Activated CD8-positive, alpha-beta memory T cell treated with anti-CD3 and anti-CD28 coated beads, Interleukin-2, amount 50 U/mL, for 48 hours (primary cell): Measurements from ENCODE around the gene GJD4.

ENCODE experiments used
- DNase-seq: peaks from one replicate; pipeline ENCODE4 v3.0.0-alpha.2; 2020

The GJD4 gene

DNA sequence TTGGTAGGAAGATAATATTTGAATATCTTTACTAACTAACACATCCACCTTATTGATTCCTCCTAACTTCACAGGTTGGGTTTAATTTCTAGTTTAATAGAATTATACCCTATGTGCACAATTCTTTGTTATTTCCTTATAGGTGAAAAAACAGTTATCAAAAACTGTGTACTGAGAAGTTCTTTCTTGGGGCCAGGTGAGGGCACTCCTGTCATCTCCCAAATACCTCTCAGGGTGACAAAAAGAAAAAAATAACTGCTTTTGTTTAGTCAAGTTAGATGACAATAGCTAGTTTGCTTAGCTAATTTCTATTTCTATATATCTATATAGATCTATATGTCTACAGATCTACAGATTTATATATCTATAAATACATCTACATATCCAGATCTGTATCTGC is 26.9 kb downstream of the GJD4 start:
- DNase-seq = no peak

DNA sequence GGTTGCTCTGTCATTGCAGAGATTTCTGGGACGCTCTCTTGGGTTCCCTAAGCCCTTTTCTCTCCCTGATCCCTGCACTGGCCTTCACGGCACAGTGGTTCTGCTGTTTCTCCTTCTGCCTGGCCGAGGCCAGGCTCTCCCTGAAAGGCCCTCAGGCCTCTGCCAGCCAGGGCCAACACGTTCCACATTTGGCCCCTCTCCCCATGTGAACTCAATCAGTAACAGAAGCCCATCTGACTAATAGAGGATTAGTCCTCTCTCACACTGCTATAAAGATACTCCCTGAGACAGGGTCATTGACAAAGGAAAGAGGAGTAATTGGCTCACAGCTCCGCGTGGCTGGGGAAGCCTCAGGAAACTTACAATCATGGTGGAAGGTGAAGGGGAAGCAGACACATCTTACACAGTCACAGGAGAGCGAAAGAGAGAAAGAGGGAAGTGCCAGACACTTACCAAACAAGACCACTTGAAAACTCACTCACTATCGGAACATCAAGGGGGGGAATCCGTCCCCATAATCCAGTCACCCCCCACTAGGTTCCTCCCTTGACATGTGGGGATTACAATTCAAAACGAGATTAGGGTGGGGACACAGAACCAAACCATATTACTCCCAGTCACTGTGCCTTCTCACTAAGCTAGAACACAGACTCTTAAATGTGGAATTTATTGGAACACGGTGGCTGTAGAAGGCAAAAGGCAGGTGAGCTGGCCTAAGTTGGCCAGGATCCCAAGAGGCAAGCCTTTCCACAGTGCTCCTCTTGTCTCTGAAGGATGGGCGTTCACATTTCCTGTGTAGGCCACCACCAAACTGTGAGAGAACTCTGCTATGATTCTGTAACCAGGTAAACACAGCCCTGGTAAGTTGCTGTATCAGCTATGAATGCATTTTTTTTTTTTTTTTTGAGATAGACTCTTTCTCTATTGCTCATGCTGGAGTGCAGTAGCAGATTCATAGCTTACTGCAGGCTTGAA is 28.2 kb downstream of the GJD4 start:
- no peak for DNase-seq

- peak; percentile 54 for DNase-seq
Measured at GRCh38 chr10:35635576-35635975, 30.4 kb downstream of the GJD4 start.

DNA sequence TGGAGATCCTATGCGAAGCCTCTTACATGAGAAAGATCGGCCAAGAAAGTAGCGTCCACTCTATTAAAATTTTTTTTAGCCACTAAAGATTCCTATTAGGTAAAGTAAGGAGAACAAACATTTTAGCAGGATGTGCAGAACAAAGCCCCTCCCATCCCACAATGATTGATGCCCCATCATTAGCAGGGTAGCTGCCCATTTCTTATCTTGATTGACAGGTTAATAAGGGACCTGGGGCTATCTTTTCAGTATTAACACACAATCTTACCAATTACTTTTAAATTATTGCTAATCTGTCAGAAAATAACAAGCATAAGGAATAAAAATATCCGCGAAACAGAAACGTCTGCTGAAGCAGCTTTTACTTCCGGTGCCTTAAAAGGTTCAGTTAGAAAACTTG is 31.8 kb downstream of the GJD4 start:
- no peak for DNase-seq

DNA sequence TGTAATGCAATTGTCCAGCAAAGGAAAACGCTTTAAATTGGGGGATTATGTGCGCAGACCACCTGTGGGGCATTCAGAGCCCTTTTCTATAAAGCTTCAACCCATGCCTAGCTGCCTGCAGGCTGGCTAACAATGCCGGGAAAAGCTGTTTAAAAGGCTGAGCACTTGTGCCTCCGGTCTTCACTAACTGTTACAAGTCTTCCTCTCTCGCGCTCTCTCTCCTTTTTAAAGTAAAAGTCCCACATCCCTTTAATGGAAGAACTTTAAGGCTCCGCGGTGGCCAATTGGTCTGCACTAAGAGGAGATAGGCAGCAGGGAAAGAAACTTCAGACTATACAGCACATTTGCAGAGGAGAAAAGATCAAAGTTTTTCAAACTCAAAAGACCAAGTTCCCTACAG is 32.3 kb downstream of the GJD4 start:
- DNase-seq = no peak

DNA sequence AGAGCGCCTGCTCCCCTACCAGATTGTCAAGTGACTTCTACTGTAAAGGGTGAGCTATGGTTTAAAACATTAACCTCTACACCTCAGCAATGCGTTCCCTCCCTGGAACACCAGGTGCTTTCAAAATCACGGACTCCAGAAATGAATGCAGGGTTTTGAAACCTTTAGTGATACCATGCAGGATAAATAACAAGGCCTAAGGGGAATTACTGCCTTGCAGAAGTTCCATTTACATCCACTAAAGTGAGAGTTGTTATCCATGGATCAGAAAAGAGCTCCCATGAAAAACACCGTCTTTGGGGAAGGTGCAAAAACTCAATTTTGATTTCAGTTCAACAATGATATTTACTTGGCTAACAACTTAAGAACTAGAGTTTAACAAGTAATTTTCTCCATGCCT is 33.0 kb downstream of the GJD4 start:
- DNase-seq = no peak

- no peak for DNase-seq
Measured at GRCh38 chr10:35639021-35639727, 34.0 kb downstream of the GJD4 start.

DNA sequence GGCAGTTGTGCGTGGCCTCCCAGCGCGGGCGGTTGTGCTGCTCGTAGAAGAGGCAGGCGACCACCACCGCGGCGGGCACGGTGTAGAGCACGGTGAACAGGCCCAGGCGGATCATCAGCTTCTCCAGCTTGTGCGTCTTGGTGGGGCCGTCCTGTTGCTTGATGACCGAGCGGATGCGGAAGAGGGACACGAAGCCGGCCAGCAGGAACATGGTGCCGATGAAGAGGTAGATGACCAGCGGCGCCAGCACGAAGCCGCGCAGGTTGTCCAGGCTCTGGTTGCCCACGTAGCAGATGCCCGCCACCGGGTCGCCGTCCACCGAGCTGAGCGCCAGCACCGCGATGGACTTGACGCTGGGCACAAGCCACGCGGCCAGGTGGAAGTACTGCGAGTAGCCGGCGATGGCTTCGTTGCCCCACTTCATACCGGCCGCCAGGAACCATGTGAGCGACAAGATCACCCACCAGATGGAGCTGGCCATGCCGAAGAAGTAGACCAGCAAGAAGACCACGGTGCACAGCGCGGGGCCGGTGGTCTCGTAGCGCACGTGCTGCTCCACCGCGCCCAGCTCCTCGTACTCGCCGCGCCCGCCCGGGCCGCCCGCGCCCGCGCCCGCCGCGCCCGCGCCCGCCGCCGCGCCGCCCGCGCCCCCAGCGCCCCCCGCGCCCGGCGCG is 34.7 kb downstream of the GJD4 start:
- DNase-seq = peak; percentile 56

DNA sequence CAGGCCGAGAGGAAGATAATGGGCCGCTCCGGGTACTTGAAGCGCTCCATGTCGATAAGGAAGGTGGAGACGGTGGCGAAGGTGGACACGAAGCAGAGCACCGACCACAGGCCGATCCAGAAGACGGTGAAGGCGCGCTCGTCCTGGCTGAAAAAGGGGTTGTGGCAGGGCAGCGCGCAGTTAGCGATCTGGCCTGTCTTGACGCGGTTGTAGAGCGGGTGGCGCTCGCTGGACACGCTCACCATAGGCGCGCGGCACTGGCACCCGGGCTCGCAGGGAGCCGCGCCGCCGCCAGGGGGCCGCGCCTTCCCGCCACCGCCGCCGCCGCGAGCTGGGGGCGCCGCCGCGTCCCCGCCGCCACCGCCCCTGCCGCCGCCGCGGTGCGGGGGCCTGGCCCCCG is 35.3 kb downstream of the GJD4 start:
- DNase-seq = peak; percentile 75

DNA sequence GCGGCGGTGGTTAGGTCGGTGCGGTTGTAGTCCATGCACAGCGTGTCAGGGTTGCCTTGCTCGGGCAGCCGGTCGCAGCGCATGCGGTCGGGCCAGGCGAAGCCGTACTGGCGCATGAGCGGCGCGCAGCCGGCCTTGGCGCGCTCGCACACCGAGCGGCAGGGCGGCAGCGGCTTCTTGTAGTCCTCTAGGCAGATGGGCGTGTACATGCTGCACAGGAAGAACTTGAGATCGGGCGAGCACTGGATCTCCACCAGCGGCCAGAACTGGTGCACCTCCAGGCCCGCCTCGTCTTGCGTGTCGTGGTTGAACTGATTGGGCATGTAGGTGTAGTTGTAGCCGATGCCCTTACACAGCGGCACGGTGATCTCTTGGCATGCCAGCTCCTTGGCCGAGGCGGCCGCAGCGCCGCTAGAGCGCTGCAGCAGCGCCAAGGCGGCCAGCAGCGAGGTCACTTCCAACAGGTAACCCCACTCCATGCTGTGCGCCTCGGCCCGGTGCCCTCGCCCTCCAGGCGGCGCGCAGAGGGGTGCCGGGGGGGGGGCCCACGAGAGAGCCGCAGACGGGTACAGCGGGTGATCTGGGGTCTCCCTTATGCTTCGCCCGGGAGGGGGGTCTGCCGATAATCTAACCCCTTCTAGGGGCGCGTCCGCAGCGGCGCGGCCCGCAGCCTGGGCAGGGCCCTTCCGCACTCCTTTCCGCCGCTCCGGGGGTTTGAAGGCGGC is 36.0 kb downstream of the GJD4 start:
- peak; percentile 76 for DNase-seq

GRCh38 chr10:35641676-35642034 is 36.5 kb downstream of the GJD4 start:
- DNase-seq = peak; percentile 59

DNA sequence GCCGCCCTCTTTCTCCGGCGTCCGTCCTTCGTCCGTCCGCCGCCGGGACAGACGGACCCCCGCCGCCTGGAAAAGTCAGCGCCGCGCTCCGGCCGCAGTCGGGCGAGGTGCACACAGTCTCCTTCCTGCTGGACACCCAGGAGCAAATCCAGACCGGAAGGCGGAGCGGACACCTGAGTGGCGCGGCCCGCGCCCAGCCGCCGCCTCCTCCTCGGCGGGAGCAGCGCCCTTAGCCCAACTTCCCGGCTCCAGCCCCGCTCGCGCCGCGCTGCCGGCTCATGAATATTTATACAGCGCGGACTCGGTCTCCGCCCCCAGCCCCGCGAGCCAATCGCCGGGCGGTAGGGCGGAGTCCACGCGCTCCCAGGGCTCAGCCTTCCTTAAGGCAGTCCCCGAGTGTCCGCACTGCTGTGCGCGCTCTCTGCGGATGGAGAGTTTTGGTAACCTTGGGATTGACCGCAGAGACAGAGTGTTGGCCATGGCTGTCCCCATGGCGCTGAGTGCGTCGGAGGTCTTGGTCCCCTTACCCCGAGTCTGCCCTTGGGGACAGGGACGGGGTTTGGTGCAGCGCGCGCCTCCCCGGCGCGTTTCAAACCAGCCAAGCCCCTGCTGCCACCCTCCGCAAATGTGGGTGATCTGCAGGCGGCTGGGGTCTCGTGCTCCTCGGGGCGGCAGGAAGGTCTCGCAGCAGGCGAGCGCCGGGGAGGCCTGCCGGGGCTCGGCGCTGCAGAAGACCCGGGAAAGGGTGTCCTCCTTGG is 37.1 kb downstream of the GJD4 start, which contains the start of gene FZD8:
Gene FZD8, minus strand, starts transcription at position 262 of the 758 bp plus-strand sequence. CDS start 867 bp downstream, outside the sequence.
- DNase-seq = peak; percentile 84

DNA sequence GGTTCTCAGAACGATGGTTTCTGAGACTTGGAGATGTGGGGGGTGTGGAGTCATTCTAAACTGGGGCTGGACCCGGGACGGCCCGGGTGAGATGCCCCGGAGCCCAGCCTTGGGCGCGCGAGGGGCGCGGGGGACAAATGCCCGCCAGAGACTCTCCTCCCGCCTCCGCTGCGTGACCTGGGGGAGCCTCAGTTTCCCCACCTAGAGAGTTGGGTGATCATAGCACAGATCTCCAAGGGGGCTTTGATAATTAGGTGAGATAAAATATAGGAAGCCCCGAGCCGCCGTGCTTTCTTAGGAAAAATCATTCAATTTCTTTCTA is 37.6 kb downstream of the GJD4 start:
- no peak for DNase-seq

DNA sequence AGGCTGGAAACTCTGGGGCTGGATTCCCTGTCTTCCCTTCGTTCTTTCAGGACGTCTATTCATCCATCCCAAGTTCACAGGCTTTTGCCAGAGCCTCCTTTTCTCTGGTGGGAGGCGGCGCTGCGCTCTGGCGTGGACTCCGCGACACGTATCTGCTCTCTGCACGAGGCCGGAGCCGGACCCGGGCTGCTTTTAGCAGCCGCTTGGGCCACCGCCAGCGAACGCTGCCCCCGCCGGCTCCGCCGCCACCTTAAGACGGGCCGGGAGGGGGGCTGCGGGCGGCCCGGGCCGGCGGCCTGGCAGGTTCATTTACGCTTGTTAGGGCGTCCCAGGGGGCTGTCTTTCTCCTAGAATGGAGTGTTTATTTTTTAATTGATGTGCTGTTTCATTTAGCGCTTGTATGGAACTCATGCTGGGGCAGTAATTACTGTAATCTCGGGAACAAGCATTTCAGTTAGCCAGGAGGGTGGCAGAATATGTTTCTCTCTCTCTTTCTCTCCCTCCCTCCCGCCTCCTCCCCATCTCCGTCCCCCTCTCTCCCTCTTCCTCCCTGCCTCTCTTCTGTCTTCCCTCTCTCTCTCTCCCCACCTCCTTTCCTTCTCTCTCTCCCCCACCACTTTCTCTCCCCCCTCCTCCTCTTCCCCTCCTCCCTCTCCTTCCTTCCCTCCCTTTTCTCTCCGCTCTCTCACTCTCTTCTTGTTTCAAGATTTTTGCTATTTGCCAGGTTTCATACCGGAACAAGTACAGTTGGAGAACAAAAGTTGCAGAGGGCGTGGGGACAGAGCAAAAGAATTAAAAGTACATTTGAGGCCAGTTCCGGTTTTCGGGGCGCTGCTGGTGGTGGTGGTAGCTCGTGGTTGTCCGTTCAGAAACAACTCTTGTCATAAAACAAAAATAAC is 38.3 kb downstream of the GJD4 start:
- peak; percentile 55 for DNase-seq

DNA sequence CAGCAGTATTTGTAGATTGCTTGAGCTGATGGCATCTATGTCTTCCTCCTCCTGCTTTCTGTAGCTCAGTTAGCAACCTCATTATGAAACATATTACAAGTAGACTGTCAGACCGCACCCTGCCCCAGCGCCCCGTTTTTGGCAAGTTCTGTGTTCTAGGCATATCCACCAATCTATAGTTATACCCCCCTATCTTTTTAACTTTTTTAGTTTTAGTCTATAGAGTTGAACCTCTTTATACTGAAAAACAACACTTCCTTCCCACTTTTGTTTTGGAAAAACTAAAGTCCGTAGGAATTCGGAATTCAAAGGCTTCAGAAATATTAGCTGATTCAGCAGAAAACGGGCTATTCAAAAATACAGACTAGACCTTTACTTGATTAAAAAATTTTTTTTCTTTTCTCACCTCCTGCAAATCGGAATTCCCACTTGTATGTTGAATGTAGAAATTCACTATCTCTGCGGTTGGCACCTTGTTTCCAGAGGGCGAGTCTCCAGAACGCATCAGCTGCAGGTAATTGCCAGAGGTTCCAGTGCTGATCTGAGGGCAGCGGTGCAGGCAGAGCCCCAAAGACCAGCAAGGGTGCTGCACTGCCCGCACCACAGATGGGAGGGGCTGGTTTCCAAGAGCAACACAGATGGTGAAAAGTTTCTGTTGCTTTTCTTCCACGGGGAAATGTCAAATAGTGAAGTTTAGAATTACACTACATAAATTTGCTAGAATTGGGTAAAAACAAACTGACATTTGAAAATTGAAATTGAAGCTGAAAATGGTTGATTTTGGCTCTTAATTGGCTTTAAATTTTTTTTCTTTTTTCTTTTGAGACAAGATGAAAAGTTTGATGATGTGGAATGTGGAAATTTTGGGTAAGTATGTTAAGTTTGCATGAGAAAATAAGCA is 39.2 kb downstream of the GJD4 start:
- no peak for DNase-seq

GRCh38 chr10:35650894-35651293 is 45.8 kb downstream of the GJD4 start:
- DNase-seq = no peak

DNA sequence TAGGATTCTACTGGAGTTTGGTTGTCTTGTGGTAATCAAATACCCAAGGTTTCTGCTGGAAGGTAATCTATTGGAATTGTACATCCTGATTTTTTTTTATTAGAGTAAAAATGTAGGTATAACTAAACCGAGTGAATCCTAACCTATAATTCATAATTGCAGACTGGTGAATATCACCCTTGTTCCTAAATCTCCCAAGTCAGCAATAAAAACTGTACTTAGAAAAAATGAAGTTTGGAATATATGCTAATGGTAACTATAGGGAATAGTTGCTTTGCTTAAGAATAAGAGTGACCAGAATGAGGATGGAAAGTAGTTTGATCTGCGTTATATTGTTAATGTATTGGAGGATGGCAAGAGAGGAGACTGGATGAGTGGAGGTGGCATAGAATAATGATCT is 47.7 kb downstream of the GJD4 start:
- DNase-seq = no peak

DNA sequence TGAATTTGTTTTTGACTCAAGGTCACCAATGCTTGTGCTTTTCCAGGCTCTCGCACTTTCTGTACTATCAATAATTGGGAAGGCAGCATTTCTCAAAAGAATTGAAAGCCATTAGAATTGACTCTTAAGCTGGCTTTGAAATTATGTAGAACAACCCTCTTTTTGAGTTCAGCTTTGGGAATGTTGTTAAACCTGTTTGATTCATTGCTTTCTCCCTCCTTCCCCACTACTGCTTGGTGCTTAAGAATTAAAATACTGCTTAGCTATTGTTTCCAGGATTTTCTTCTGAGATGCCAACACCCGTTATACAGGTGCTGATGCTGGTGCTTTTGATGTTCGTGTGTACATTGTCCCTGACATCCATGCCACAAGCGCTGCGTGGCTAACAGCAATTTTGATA is 52.5 kb downstream of the GJD4 start:
- no peak for DNase-seq
